GM12892 (cell line): Measurements from ENCODE around the gene ANKRD53.

Experiments
- POLR2A ChIP-seq: IDR thresholded peaks from 2 replicates; pipeline ENCODE4 v1.6.1; 2011; ENCODE audit warnings: low read depth, low read length, control low read depth
- POLR2AphosphoS5 ChIP-seq: IDR thresholded peaks from 2 replicates; pipeline ENCODE4 v1.6.1; 2011; ENCODE audit warnings: low read depth, low read length, control low read depth
- TAF1 ChIP-seq: IDR thresholded peaks from 2 replicates; pipeline ENCODE4 v1.6.1; 2011; ENCODE audit warnings: low read depth, mild to moderate bottlenecking, control low read depth, low read length, borderline replicate concordance

GRCh38 chr2:70994699-70995425 lies 16.4 kb downstream of the ANKRD53 start, which contains the start of gene TEX261:
- peak; percentile 80 for TF ChIP-seq POLR2A
- peak; percentile 49; the same call in 1 of the 2 replicates for TF ChIP-seq POLR2AphosphoS5
- TF ChIP-seq TAF1: no peak
